ENCODE results near the gene ABCG4.

DNA sequence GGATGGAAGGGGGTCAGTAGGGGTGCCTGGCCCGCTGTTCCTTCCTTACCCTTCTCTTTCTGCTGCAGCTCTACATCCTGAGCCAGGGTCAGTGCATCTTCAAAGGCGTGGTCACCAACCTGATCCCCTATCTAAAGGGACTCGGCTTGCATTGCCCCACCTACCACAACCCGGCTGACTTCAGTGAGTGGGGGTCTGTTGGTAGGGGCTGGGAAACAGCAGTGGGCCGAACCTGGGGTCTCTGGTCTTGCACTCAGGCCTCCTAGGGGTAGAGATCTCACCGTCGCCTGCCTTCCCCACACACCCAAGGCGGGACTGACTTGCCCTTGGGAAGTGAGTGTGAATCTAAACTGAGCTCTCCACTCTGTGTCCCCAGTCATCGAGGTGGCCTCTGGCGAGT is 7.6 kb downstream of the ABCG4 start:
- TF ChIP-seq, protein P1, sequence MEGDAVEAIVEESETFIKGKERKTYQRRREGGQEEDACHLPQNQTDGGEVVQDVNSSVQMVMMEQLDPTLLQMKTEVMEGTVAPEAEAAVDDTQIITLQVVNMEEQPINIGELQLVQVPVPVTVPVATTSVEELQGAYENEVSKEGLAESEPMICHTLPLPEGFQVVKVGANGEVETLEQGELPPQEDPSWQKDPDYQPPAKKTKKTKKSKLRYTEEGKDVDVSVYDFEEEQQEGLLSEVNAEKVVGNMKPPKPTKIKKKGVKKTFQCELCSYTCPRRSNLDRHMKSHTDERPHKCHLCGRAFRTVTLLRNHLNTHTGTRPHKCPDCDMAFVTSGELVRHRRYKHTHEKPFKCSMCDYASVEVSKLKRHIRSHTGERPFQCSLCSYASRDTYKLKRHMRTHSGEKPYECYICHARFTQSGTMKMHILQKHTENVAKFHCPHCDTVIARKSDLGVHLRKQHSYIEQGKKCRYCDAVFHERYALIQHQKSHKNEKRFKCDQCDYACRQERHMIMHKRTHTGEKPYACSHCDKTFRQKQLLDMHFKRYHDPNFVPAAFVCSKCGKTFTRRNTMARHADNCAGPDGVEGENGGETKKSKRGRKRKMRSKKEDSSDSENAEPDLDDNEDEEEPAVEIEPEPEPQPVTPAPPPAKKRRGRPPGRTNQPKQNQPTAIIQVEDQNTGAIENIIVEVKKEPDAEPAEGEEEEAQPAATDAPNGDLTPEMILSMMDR (IDR thresholded peaks at IDR 0.05), result no peak
- TF ChIP-seq POLR2A (IDR thresholded peaks at IDR 0.05), result no peak

Measured in adrenal gland (tissue), 5 donors.